GM18502 (cell line): ENCODE data around the gene ZNF493.

Experiments
- ATAC-seq: cut with Tn5 transposase; IDR thresholded peaks from one replicate; pipeline ENCODE4 v1.9.1; 2021; ENCODE audit warnings: mild to moderate bottlenecking; ENCODE audit not compliant: unreplicated experiment, poor library complexity

ZNF493 gene

GRCh38 chr19:21460686-21461085, 63.8 kb downstream of the ZNF493 start:
- no peak for ATAC-seq

- no peak for ATAC-seq
Observed at GRCh38 chr19:21462540-21462939, 65.6 kb downstream of the ZNF493 start.

GRCh38 chr19:21463449-21464105, 66.6 kb downstream of the ZNF493 start:
- no peak for ATAC-seq

GRCh38 chr19:21466627-21467026, 69.7 kb downstream of the ZNF493 start:
- no peak for ATAC-seq

- no peak for ATAC-seq
Observed at GRCh38 chr19:21468791-21469190, 71.9 kb downstream of the ZNF493 start.

GRCh38 chr19:21472507-21472906, 75.6 kb downstream of the ZNF493 start:
- no peak for ATAC-seq

- no peak for ATAC-seq
Observed at GRCh38 chr19:21474671-21475181, 77.8 kb downstream of the ZNF493 start.
